ENCODE data around the gene NDOR1. TPM values are rescaled to one million over a fixed set of nuclear protein-coding genes. Genes with fewer than 3 reads are reported as not detected.

The NDOR1 gene
- total RNA-seq, 4 donors from 2014 or later: 6.5 to 12.3 (median 8.0) TPM

- H3K4me1 ChIP-seq: peaks cover 25 to 46% (median 30%) of the 10 kb centered on the region in 4 donors
- 76% methylated on average over 3 of the region's 12 CpGs for WGBS
Observed at GRCh38 chr9:137218754-137219271, 13.3 kb downstream of the NDOR1 start.

DNA sequence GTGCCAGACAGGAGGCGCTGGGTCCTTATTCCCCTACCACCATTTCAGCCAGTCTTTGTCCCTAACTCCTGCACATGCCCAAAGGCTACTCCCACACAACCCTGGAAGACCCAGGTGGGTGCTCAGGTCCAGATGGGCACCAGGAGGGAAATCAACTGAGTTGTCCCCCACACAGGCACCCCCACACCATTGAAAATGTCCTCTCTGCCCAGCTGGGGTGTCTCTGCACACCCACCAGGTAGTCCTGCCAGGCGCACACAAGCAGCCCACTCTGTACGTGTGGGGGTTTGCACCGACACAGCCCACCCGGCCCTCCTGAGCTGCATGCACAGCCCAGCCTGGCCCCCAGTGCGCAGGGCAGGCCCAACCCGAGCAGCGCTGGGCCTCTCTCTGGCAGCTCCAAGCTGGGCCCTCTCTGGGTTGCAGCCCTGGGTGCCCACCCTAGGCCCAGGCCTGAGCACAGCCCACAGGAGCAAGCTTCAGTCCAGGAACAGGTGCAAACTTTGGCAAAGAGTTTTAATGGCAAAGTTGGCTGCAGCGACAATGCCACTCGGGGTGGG, 14.3 kb downstream of the NDOR1 start:
- peaks cover 30 to 51% (median 36%) of the 10 kb centered on the region in 4 donors for H3K4me1 ChIP-seq
- 90% methylated on average over 2 of the region's 10 CpGs for WGBS
- intact Hi-C loops (cut with DNase I): loop anchor here (2.0 to 5.0 kb wide), 2 partner anchors 19 to 33 kb away; partner anchors contain the start of genes ANAPC2, SSNA1 and TPRN
- DNase-seq (ENCODE audit: extremely low spot score): no peak
- peaks cover 0 to 18% (median 8%) of the 10 kb centered on the region in 4 donors for H3K36me3 ChIP-seq
- no peak for TF ChIP-seq POLR2A (IDR thresholded peaks at IDR 0.05; ENCODE audit: low read depth)
- no peak for TF ChIP-seq EP300 (IDR thresholded peaks at IDR 0.05)
- no peak for TF ChIP-seq CTCF (IDR thresholded peaks at IDR 0.05)
- no peak for TF ChIP-seq POLR2AphosphoS5 (IDR thresholded peaks at IDR 0.05)
- no peak overlapping the region for H3K4me3 ChIP-seq
- H3K27me3 ChIP-seq: no peaks in the 10 kb centered on the region
- no peak overlapping the region for H3K27ac ChIP-seq (replicated peaks in 1 of 4)
- H3K9me3 ChIP-seq: no peaks in the 10 kb centered on the region

More at GRCh38 chr9:137218754-137219271, 13.3 kb downstream of the NDOR1 start:
- Histone ChIP-seq H3K36me3 (peaks cover 0 to 25% (median 12%) of the 10 kb centered on the region in 4 donors), H3K27me3 (no peaks in the 10 kb centered on the region), H3K27ac (replicated peaks in 1 of 4) (no peak overlapping the region), H3K9me3 (no peaks in the 10 kb centered on the region), H3K4me3 (no peak overlapping the region)
- intact Hi-C loops (cut with DNase I): no loop called here
- no peak for TF ChIP-seq POLR2AphosphoS5 (IDR thresholded peaks at IDR 0.05)
- TF ChIP-seq CTCF (IDR thresholded peaks at IDR 0.05): no peak
- no peak for TF ChIP-seq POLR2A (IDR thresholded peaks at IDR 0.05; ENCODE audit: low read depth)
- no peak for TF ChIP-seq EP300 (IDR thresholded peaks at IDR 0.05)
- no peak for DNase-seq (ENCODE audit: extremely low spot score)

- H3K27ac ChIP-seq (replicated peaks in 1 of 4): no peak overlapping the region
- WGBS: 90% methylated on average over 31 of the region's 52 CpGs
- peaks cover 30 to 51% (median 36%) of the 10 kb centered on the region in 4 donors for H3K4me1 ChIP-seq
Observed at GRCh38 chr9:137220317-137221094, 15.0 kb downstream of the NDOR1 start.

DNA sequence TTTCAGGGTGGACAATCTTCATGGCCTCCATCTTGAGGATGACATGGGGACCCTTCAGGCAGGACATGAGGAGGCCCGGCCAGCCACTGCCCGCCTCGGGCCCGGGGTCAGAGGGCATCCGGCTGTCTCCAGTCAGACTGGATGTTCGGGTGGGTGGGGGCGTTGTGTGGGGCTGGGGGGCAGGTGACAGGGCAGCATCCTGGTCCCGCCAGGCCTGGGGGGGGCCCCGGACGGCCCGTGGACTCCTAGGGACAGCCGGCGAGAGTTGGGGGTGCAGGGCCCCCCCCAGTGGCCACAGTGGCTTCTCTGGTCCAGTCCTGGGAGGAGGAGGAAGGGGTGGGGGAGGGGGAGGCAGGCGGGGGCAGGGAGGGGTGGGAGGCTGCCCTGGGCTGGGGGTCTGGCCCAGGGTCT, 15.6 kb downstream of the NDOR1 start:
- H3K27me3 ChIP-seq: no peaks in the 10 kb centered on the region
- peaks cover 30 to 51% (median 36%) of the 10 kb centered on the region in 4 donors for H3K4me1 ChIP-seq
- intact Hi-C loops (cut with DNase I): loop anchor here (2.0 to 5.0 kb wide), 2 partner anchors 20 to 34 kb away; partner anchors contain the start of genes ANAPC2, SSNA1 and TPRN
- H3K4me3 ChIP-seq: peak overlapping the region; percentile 50 to 87 (median 80)
- no peak for DNase-seq (ENCODE audit: extremely low spot score)
- peaks cover 0 to 7% (median 3%) of the 10 kb centered on the region in 4 donors for H3K36me3 ChIP-seq
- WGBS: no CpG with 5 or more reads among the region's 14 CpGs
- TF ChIP-seq CTCF (IDR thresholded peaks at IDR 0.05) (no peak), POLR2AphosphoS5 (IDR thresholded peaks at IDR 0.05) (no peak), POLR2A (IDR thresholded peaks at IDR 0.05; ENCODE audit: low read depth) (no peak), EP300 (IDR thresholded peaks at IDR 0.05) (no peak)
- H3K9me3 ChIP-seq: no peaks in the 10 kb centered on the region
- no peak overlapping the region for H3K27ac ChIP-seq (replicated peaks in 1 of 4)

More at GRCh38 chr9:137220317-137221094, 15.0 kb downstream of the NDOR1 start:
- H3K36me3 ChIP-seq: peaks cover 0 to 11% (median 5%) of the 10 kb centered on the region in 4 donors
- H3K4me3 ChIP-seq: no peak overlapping the region
- intact Hi-C loops (cut with DNase I): loop anchor here (2.0 to 5.0 kb wide), 2 partner anchors 20 to 33 kb away; partner anchors contain the start of genes ANAPC2, SSNA1 and TPRN
- no peak for DNase-seq (ENCODE audit: extremely low spot score)
- no peaks in the 10 kb centered on the region for H3K27me3 ChIP-seq
- TF ChIP-seq CTCF (IDR thresholded peaks at IDR 0.05): no peak
- TF ChIP-seq EP300 (IDR thresholded peaks at IDR 0.05): no peak
- no peak for TF ChIP-seq POLR2AphosphoS5 (IDR thresholded peaks at IDR 0.05)
- TF ChIP-seq POLR2A (IDR thresholded peaks at IDR 0.05; ENCODE audit: low read depth): no peak
- H3K9me3 ChIP-seq: no peaks in the 10 kb centered on the region

Measured in esophagus muscularis mucosa (tissue), 4 donors.